ENCODE measurements around the gene CATSPERB. TPM values are rescaled to one million over a fixed set of nuclear protein-coding genes. Genes with fewer than 3 reads are reported as not detected.

Gene CATSPERB
- total RNA-seq, 1 donor from 2014 or later: 5.1 TPM

Other genes with a start within 250 kb of the CATSPERB start
- 72.9 TPM for gene PPP4R3A, start 221.8 kb downstream of the CATSPERB start, total RNA-seq (ENCODE audit: insufficient read depth, low replicate concordance)
- 7.7 TPM for gene TC2N, start 135.4 kb upstream of the CATSPERB start, total RNA-seq (ENCODE audit: insufficient read depth, low replicate concordance)
- gene FBLN5, start 215.6 kb upstream of the CATSPERB start, total RNA-seq (ENCODE audit: insufficient read depth, low replicate concordance): 86.9 TPM

All from umbilical cord (tissue), 1 donor.